ENCODE measurements around the gene METRN.

Gene METRN

GRCh38 chr16:711084-711483 is 3.8 kb upstream of the METRN start:
- no peak for DNase-seq

GRCh38 chr16:711548-712320 is 3.2 kb upstream of the METRN start:
- DNase-seq, result peak; percentile 77

GRCh38 chr16:712740-713250 is 2.1 kb upstream of the METRN start:
- peak; percentile 78 for DNase-seq

GRCh38 chr16:714079-714478 is 839 bp upstream of the METRN start:
- no peak for DNase-seq

GRCh38 chr16:715477-716199 is 720 bp downstream of the METRN start:
- DNase-seq, result no peak

- no peak for DNase-seq
Measured at GRCh38 chr16:716200-716568, 1.3 kb downstream of the METRN start.

- no peak for DNase-seq
Measured at GRCh38 chr16:716768-717325, 1.9 kb downstream of the METRN start.

GRCh38 chr16:717450-718245 is 2.7 kb downstream of the METRN start:
- DNase-seq, result no peak

GRCh38 chr16:718389-718788 is 3.5 kb downstream of the METRN start:
- DNase-seq, result no peak

- no peak for DNase-seq
Measured at GRCh38 chr16:718922-719321, 4.0 kb downstream of the METRN start.

- DNase-seq, result peak; percentile 47
Measured at GRCh38 chr16:719815-720446, 5.0 kb downstream of the METRN start.

- DNase-seq, result peak; percentile 65
Measured at GRCh38 chr16:720447-720989, 5.6 kb downstream of the METRN start.

- peak; percentile 94 for DNase-seq
Measured at GRCh38 chr16:720990-721764, 6.3 kb downstream of the METRN start, which contains the start of gene ANTKMT. Gene ANTKMT, plus strand, starts transcription at chr16:721146. Its CDS starts 129 bp downstream, at chr16:721275.

- no peak for DNase-seq
Measured at GRCh38 chr16:721765-722540, 7.0 kb downstream of the METRN start.

GRCh38 chr16:722835-723633 is 8.1 kb downstream of the METRN start:
- no peak for DNase-seq

- no peak for DNase-seq
Measured at GRCh38 chr16:723695-724094, 8.8 kb downstream of the METRN start.

GRCh38 chr16:724188-725040 is 9.5 kb downstream of the METRN start:
- DNase-seq, result no peak

GRCh38 chr16:725041-725376 is 10.1 kb downstream of the METRN start:
- DNase-seq, result no peak

All from OCI-M1 (cell line).